SK-N-SH treated with all-trans-retinoic acid at 6 μM for 48 hours (cell line): Measurements from ENCODE around the gene NTPCR.

Experiments
- BACH2 ChIP-seq: fragments of 250-450 bp; sonication (Bioruptor Pico); IDR thresholded peaks from 2 replicates; pipeline ENCODE4 v1.9.0; 2021; ENCODE audit warnings: mild to moderate bottlenecking, borderline replicate concordance
- CSDC2 ChIP-seq: fragments of 250-450 bp; sonication (Bioruptor Pico); IDR thresholded peaks from 2 replicates; pipeline ENCODE4 v1.5.0; 2020; ENCODE audit warnings: mild to moderate bottlenecking, moderate library complexity
- TCF4 ChIP-seq: fragments of 250-450 bp; sonication (Bioruptor Pico); IDR thresholded peaks from 2 replicates; pipeline ENCODE4 v1.8.0; 2021; ENCODE audit warnings: mild to moderate bottlenecking, moderate library complexity, borderline replicate concordance
- ZFP3 ChIP-seq: fragments of 250-450 bp; sonication (Bioruptor Pico); IDR thresholded peaks from 2 replicates; pipeline ENCODE4 v1.5.0; 2020; ENCODE audit warnings: mild to moderate bottlenecking, moderate library complexity
- ZFP30 ChIP-seq: fragments of 450-650 bp; formaldehyde crosslinking; IDR thresholded peaks from 2 replicates; pipeline ENCODE4 v1.5.0; 2022; ENCODE audit warnings: mild to moderate bottlenecking, moderate library complexity
- ZNF70 ChIP-seq: fragments of 450-650 bp; formaldehyde crosslinking; IDR thresholded peaks from 2 replicates; pipeline ENCODE4 v1.5.0; 2020; ENCODE audit warnings: mild to moderate bottlenecking, moderate library complexity
- TF ChIP-seq, protein P1 (sequence below): fragments of 250-450 bp; sonication (Bioruptor Pico); IDR thresholded peaks from 2 replicates; pipeline ENCODE4 v1.5.1; 2021; ENCODE audit warnings: mild to moderate bottlenecking, moderate library complexity
- TF ChIP-seq, protein P2 (sequence below): fragments of 250-450 bp; sonication (Bioruptor Pico); IDR thresholded peaks from 2 replicates; pipeline ENCODE4 v1.8.0; 2020; ENCODE audit warnings: mild to moderate bottlenecking, moderate library complexity, borderline replicate concordance
- TF ChIP-seq, protein P3 (sequence below): fragments of 250-450 bp; sonication (Bioruptor Pico); IDR thresholded peaks from 2 replicates; pipeline ENCODE4 v1.5.1; 2020; ENCODE audit warnings: low read depth, mild to moderate bottlenecking, moderate library complexity

DNA sequence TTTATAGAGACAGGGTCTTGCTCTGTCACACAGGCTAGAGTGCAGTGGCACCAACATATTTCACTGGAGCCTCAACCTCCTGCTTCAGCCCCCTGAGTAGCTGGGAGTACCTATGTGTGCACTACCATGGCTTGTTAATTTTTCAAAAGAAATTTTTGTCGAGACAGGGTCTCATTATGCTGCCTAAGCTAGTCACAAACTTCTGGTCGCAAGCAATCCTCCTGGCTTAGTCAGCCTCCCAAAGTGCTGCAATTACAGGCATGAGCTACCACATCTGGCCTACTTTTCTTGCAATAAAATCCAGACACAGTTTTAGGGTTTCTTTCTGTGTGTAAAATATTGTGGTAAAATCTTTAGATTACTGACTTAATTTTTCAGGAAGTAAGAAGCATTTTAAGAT lies 27.9 kb upstream of the NTPCR start:
- TF ChIP-seq, protein P1, sequence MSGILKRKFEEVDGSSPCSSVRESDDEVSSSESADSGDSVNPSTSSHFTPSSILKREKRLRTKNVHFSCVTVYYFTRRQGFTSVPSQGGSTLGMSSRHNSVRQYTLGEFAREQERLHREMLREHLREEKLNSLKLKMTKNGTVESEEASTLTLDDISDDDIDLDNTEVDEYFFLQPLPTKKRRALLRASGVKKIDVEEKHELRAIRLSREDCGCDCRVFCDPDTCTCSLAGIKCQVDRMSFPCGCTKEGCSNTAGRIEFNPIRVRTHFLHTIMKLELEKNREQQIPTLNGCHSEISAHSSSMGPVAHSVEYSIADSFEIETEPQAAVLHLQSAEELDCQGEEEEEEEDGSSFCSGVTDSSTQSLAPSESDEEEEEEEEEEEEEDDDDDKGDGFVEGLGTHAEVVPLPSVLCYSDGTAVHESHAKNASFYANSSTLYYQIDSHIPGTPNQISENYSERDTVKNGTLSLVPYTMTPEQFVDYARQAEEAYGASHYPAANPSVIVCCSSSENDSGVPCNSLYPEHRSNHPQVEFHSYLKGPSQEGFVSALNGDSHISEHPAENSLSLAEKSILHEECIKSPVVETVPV (CRISPR knock-in tag) = no peak
- no peak for TF ChIP-seq ZNF70 (CRISPR knock-in tag)
- no peak for TF ChIP-seq BACH2 (CRISPR knock-in tag)
- TF ChIP-seq TCF4 (CRISPR knock-in tag) = no peak
- no peak for TF ChIP-seq ZFP3
- TF ChIP-seq, protein P2, sequence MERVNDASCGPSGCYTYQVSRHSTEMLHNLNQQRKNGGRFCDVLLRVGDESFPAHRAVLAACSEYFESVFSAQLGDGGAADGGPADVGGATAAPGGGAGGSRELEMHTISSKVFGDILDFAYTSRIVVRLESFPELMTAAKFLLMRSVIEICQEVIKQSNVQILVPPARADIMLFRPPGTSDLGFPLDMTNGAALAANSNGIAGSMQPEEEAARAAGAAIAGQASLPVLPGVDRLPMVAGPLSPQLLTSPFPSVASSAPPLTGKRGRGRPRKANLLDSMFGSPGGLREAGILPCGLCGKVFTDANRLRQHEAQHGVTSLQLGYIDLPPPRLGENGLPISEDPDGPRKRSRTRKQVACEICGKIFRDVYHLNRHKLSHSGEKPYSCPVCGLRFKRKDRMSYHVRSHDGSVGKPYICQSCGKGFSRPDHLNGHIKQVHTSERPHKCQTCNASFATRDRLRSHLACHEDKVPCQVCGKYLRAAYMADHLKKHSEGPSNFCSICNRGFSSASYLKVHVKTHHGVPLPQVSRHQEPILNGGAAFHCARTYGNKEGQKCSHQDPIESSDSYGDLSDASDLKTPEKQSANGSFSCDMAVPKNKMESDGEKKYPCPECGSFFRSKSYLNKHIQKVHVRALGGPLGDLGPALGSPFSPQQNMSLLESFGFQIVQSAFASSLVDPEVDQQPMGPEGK (CRISPR knock-in tag) = no peak
- TF ChIP-seq CSDC2 (CRISPR knock-in tag) = no peak
- TF ChIP-seq, protein P3, sequence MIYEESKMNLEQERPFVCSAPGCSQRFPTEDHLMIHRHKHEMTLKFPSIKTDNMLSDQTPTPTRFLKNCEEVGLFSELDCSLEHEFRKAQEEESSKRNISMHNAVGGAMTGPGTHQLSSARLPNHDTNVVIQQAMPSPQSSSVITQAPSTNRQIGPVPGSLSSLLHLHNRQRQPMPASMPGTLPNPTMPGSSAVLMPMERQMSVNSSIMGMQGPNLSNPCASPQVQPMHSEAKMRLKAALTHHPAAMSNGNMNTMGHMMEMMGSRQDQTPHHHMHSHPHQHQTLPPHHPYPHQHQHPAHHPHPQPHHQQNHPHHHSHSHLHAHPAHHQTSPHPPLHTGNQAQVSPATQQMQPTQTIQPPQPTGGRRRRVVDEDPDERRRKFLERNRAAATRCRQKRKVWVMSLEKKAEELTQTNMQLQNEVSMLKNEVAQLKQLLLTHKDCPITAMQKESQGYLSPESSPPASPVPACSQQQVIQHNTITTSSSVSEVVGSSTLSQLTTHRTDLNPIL = no peak
- TF ChIP-seq ZFP30 = no peak
